Kidney (tissue), 14 donors: ENCODE results near the gene RECK. TPM values are rescaled to one million over a fixed set of nuclear protein-coding genes. Genes with fewer than 3 reads are reported as not detected.

Experiments
- DNase-seq, 5 donors: peaks; one replicate each; pipeline ENCODE4 v3.0.0-alpha.2; 2013 to 2020
- FAIRE-seq: peaks from 2 replicates; lab custom pipeline; 2012; peaks lifted over from hg19 to GRCh38; lab: Jason Lieb, UNC
- H3K27ac ChIP-seq, 2 donors: one replicate each; pipeline ENCODE4 v1.7.0; 2013; ENCODE audit warnings: low read depth in 2 of 2, low read length in 2 of 2, inconsistent platforms in 1 of 2
- H3K27me3 ChIP-seq: one replicate; pipeline ENCODE4 v1.7.1; 2013; ENCODE audit warnings: low read length, inconsistent platforms; ENCODE audit not compliant: control insufficient read depth, insufficient read depth
- H3K36me3 ChIP-seq, 3 donors: one replicate each; pipeline versions ENCODE4 v1.7.0 to v1.7.1; 2013; ENCODE audit warnings: low read length in 3 of 3, control low read depth in 1 of 3, inconsistent platforms in 1 of 3; ENCODE audit not compliant: insufficient read depth in 3 of 3, control insufficient read depth in 2 of 3
- H3K4me1 ChIP-seq, 3 donors: one replicate each; pipeline versions ENCODE4 v1.7.0 to v1.7.1; 2013; ENCODE audit warnings: low read length in 3 of 3, inconsistent platforms in 1 of 3, low read depth in 1 of 3; ENCODE audit not compliant: control insufficient read depth in 2 of 3, insufficient read depth in 2 of 3
- H3K4me3 ChIP-seq, 3 donors: one replicate each; pipeline versions ENCODE4 v1.7.0 to v1.8.1; 2013; ENCODE audit warnings: low read length in 3 of 3, control low read depth in 1 of 3, inconsistent platforms in 1 of 3
- H3K9ac ChIP-seq, 3 donors: one replicate each; pipeline versions ENCODE4 v1.7.0 to v1.7.1; 2013; ENCODE audit warnings: low read length in 3 of 3, control low read depth in 1 of 3, inconsistent platforms in 1 of 3
- H3K9me3 ChIP-seq, 3 donors: one replicate each; pipeline versions ENCODE4 v1.7.0 to v1.7.1; 2013; ENCODE audit warnings: low read length in 3 of 3, control low read depth in 1 of 3, inconsistent platforms in 1 of 3; ENCODE audit not compliant: control insufficient read depth in 2 of 3, insufficient read depth in 1 of 3
- CTCF ChIP-seq: IDR thresholded peaks from 3 replicates; pipeline ENCODE4 v1.5.1; 2012; ENCODE audit warnings: mild to moderate bottlenecking, moderate library complexity, borderline replicate concordance; ENCODE audit not compliant: insufficient read depth; ENCODE audit errors: extremely low read depth
- intact Hi-C: fragments of 100-400 bp; cut with DNase I; formaldehyde crosslinking; loops from one replicate; pipeline ENCODE4 v1.11.1; 2022
- polyA plus RNA-seq: library from polyadenylated mRNA; stranded (reverse); fragments of 350-450 nt; fragmentation: Illumina TruSeq; extraction: RNeasy Lipid Tissue Mini Kit (QIAGEN cat#74804); gene quantifications from one replicate; pipeline ENCODE4 v1.2.3, GENCODE V29; 2014; ENCODE audit warnings: low read depth, low replicate concordance; ENCODE audit not compliant: insufficient read depth
- total RNA-seq: library from RNA; stranded (reverse); fragmentation: NEBNext Ultra II Directional; extraction: Animal tissue kit (Norgen Biotek cat#: 25700); gene quantifications from one replicate; pipeline ENCODE4 v1.2.1, GENCODE V29; 2021
- donor health status: control.
- donor health status: control.
- donor health status: control.
- donor health status: control.
- donor health status: control.
- donor health status: DM: yes; HTN: yes; CAD: no.
- donor health status: Normal renal cell carcinoma (clear cell type).

The RECK gene
- total and polyA plus RNA-seq, 2 donors from 2014 or later, result 4.5 to 10.4 TPM

- no peaks in the 10 kb centered on the region for H3K36me3 ChIP-seq
- no peak for TF ChIP-seq CTCF
- no peak for DNase-seq
- H3K27me3 ChIP-seq, result no peaks in the 10 kb centered on the region
- no peaks in the 10 kb centered on the region for H3K9me3 ChIP-seq
- FAIRE-seq, result no peak
- intact Hi-C loops, result no loop called here
- H3K4me3 ChIP-seq, result no peak overlapping the region
- H3K27ac ChIP-seq, result no peak overlapping the region
- H3K4me1 ChIP-seq, result no peaks in the 10 kb centered on the region
- H3K9ac ChIP-seq, result no peak overlapping the region
Observed at GRCh38 chr9:36049408-36049807, 12.7 kb downstream of the RECK start.

- no peak for TF ChIP-seq CTCF
- no peaks in the 10 kb centered on the region for H3K9me3 ChIP-seq
- H3K27ac ChIP-seq, result no peak overlapping the region
- H3K4me3 ChIP-seq, result no peak overlapping the region
- FAIRE-seq, result no peak
- intact Hi-C loops, result no loop called here
- no peak overlapping the region for H3K9ac ChIP-seq
- DNase-seq, result no peak
- H3K36me3 ChIP-seq, result no peaks in the 10 kb centered on the region
- no peaks in the 10 kb centered on the region for H3K4me1 ChIP-seq
- no peaks in the 10 kb centered on the region for H3K27me3 ChIP-seq
Observed at GRCh38 chr9:36050476-36050875, 13.8 kb downstream of the RECK start.

GRCh38 chr9:36051317-36051716 lies 14.6 kb downstream of the RECK start:
- no peak overlapping the region for H3K9ac ChIP-seq
- no peak for TF ChIP-seq CTCF
- no peaks in the 10 kb centered on the region for H3K27me3 ChIP-seq
- H3K27ac ChIP-seq, result no peak overlapping the region
- DNase-seq, result no peak
- H3K9me3 ChIP-seq, result no peaks in the 10 kb centered on the region
- no peak for FAIRE-seq
- no peak overlapping the region for H3K4me3 ChIP-seq
- H3K36me3 ChIP-seq, result no peaks in the 10 kb centered on the region
- intact Hi-C loops, result no loop called here
- H3K4me1 ChIP-seq, result no peaks in the 10 kb centered on the region

GRCh38 chr9:36053971-36054370 lies 17.3 kb downstream of the RECK start:
- Histone ChIP-seq H3K4me1 (no peaks in the 10 kb centered on the region), H3K27ac (no peak overlapping the region), H3K36me3 (no peaks in the 10 kb centered on the region), H3K9ac (no peak overlapping the region), H3K9me3 (no peaks in the 10 kb centered on the region), H3K27me3 (no peaks in the 10 kb centered on the region), H3K4me3 (no peak overlapping the region)
- no peak for FAIRE-seq
- intact Hi-C loops, result no loop called here
- DNase-seq, result no peak
- no peak for TF ChIP-seq CTCF
